ENCODE results near the gene FOSL2. TPM values are rescaled to one million over a fixed set of nuclear protein-coding genes. Genes with fewer than 3 reads are reported as not detected.

FOSL2 gene
- total RNA-seq, 2 donors from 2014 or later: 1.4 to 3.8 TPM

GRCh38 chr2:28375236-28375635 lies 17.4 kb upstream of the FOSL2 start:
- no peak overlapping the region for H3K4me3 Mint-ChIP-seq
- DNase-seq: peak; percentile 29
- H3K9me3 ChIP-seq (ENCODE audit: control insufficient read depth, low read length): no peaks in the 10 kb centered on the region
- no peak overlapping the region for H3K4me3 ChIP-seq (ENCODE audit: low read length)
- 86 to 100% methylated on average over 1 to 3 of the region's 3 CpGs for WGBS, 2 experiments (ENCODE audit: insufficient coverage in 1 of 2, insufficient read length in 1 of 2)
- no peak overlapping the region for H3K27ac ChIP-seq (ENCODE audit: low read depth, low read length)
- H3K4me1 ChIP-seq (ENCODE audit: control insufficient read depth, insufficient read depth, low read length): no peaks in the 10 kb centered on the region
- no peak overlapping the region for H3K27ac Mint-ChIP-seq
- no peaks in the 10 kb centered on the region for H3K36me3 Mint-ChIP-seq (ENCODE audit: low read depth)
- H3K27me3 ChIP-seq (ENCODE audit: control insufficient read depth, insufficient read depth, low read length, poor library complexity, severe bottlenecking): no peaks in the 10 kb centered on the region
- no peak for TF ChIP-seq CTCF (conservative IDR thresholded peaks at IDR 0.05)
- peaks cover 3% of the 10 kb centered on the region for H3K4me1 Mint-ChIP-seq
- H3K9ac ChIP-seq (ENCODE audit: extremely low read depth, low read length, poor library complexity, severe bottlenecking): no peak overlapping the region
- H3K27me3 Mint-ChIP-seq (ENCODE audit: insufficient read depth): peaks cover 35% of the 10 kb centered on the region
- H3K9me3 Mint-ChIP-seq: no peaks in the 10 kb centered on the region
- H3K36me3 ChIP-seq (ENCODE audit: control insufficient read depth, insufficient read depth, low read length): no peaks in the 10 kb centered on the region

DNA sequence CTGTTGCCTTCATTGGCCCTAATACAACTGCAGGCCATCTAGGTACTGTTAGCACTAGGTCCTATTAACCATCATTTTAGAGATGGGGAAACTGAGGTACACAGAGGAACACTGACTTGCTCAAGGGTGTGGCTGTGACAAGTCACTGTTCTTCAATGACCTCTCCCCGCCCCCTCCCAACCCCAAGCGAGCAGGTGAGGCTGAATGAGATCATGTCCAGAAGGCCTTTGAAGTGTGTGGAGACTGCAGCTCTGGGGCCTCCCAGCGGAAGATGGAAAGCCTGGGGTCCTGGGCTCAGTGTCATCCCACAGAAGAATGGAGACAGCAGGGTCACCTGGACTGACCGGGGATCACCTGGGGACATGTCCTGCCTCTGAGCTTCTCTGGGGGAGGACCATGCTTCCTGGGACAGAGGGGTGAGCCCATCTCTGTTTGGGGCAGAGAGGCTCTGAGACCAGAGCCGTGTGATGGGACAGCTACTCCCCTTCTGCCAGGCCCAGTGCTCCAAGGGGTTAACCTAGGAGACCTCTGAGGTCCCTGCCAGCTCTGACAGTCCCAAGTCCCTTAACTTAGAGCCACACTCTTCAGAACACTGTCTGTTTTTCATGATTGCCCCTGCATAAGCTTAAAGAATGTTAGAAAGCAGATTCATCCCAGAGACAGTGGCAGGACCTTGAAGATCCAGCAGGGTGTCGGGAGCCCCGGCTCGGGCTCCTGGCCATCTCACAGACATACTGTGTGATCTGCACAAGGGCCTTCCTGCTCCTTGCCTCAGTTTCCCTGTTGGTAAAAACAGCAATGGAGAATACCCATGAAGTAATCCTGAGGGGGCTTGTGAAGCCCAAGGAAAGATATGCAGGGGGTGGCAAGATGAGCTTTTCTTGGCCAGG lies 16.7 kb upstream of the FOSL2 start:
- Mint-ChIP-seq H3K9me3 (no peaks in the 10 kb centered on the region), H3K27me3 (ENCODE audit: insufficient read depth) (peaks cover 40% of the 10 kb centered on the region)
- 93 to 95% methylated on average over 3 to 8 of the region's 8 CpGs for WGBS, 2 experiments (ENCODE audit: insufficient coverage in 1 of 2, insufficient read length in 1 of 2)

DNA sequence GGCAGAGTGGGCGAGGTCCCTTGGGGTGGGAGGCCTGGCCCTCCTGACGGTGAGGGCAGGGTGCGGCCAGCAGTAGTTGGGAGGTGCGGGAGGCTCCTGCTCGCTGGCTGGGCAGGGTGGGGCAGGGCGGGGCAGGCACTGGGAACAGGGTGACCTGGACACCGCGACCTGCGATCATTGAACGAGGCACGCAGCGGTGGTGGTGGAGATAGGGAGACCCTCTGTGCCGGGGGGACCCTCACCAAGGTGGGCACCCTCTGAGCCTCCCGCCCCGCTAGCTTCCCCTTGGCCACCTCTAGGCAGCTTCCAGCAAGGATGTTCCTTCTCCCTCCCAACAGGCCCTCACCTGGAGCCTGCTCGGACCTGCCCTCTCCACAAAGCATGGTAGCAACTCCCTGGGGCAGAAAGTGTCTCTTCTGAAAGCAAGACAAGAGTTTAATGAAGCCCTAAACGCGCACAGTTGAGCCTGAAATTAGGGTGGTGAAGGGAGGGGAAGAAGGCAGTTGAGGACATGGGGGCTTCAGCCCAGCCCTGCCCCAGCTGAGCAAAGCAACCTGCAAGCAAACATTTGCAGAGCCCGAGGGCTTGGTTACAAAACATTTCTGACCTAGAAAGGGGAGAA lies 15.4 kb upstream of the FOSL2 start:
- TF ChIP-seq CTCF (conservative IDR thresholded peaks at IDR 0.05): no peak
- Histone ChIP-seq H3K36me3 (ENCODE audit: control insufficient read depth, insufficient read depth, low read length) (no peaks in the 10 kb centered on the region), H3K9ac (ENCODE audit: extremely low read depth, low read length, poor library complexity, severe bottlenecking) (no peak overlapping the region), H3K9me3 (ENCODE audit: control insufficient read depth, low read length) (no peaks in the 10 kb centered on the region), H3K4me1 (ENCODE audit: control insufficient read depth, insufficient read depth, low read length) (no peaks in the 10 kb centered on the region), H3K27ac (ENCODE audit: low read depth, low read length) (no peak overlapping the region), H3K27me3 (ENCODE audit: control insufficient read depth, insufficient read depth, low read length, poor library complexity, severe bottlenecking) (no peaks in the 10 kb centered on the region), H3K4me3 (ENCODE audit: low read length) (no peak overlapping the region)
- Mint-ChIP-seq H3K27ac (no peak overlapping the region), H3K27me3 (ENCODE audit: insufficient read depth) (peaks cover 41% of the 10 kb centered on the region), H3K36me3 (ENCODE audit: low read depth) (no peaks in the 10 kb centered on the region), H3K4me3 (no peak overlapping the region), H3K9me3 (no peaks in the 10 kb centered on the region), H3K4me1 (peaks cover 3% of the 10 kb centered on the region)
- DNase-seq: peak; percentile 36
- WGBS, 2 experiments (ENCODE audit: insufficient coverage in 1 of 2, insufficient read length in 1 of 2): 93 to 98% methylated on average over 9 to 19 of the region's 19 CpGs

More for the DNA sequence above, 16.7 kb upstream of the FOSL2 start:
- no peaks in the 10 kb centered on the region for H3K4me1 ChIP-seq (ENCODE audit: control insufficient read depth, insufficient read depth, low read length)
- H3K36me3 Mint-ChIP-seq (ENCODE audit: low read depth): no peaks in the 10 kb centered on the region
- H3K4me1 Mint-ChIP-seq: peaks cover 3% of the 10 kb centered on the region
- peak; percentile 41 for DNase-seq
- no peak overlapping the region for H3K4me3 ChIP-seq (ENCODE audit: low read length)
- no peaks in the 10 kb centered on the region for H3K27me3 ChIP-seq (ENCODE audit: control insufficient read depth, insufficient read depth, low read length, poor library complexity, severe bottlenecking)
- no peak overlapping the region for H3K4me3 Mint-ChIP-seq
- no peaks in the 10 kb centered on the region for H3K36me3 ChIP-seq (ENCODE audit: control insufficient read depth, insufficient read depth, low read length)
- no peak overlapping the region for H3K9ac ChIP-seq (ENCODE audit: extremely low read depth, low read length, poor library complexity, severe bottlenecking)
- H3K9me3 ChIP-seq (ENCODE audit: control insufficient read depth, low read length): no peaks in the 10 kb centered on the region
- H3K27ac ChIP-seq (ENCODE audit: low read depth, low read length): no peak overlapping the region
- H3K27ac Mint-ChIP-seq: no peak overlapping the region
- TF ChIP-seq CTCF (conservative IDR thresholded peaks at IDR 0.05): no peak

Data from endodermal cell (in vitro differentiated cells).